Ascending aorta (tissue), 2 donors: ENCODE results near the gene TCP11L2. TPM values are rescaled to one million over a fixed set of nuclear protein-coding genes. Genes with fewer than 3 reads are reported as not detected.

ENCODE experiments used
- DNase-seq, 2 donors: peaks; one replicate each; pipeline ENCODE4 v3.0.0-alpha.2; 2019; ENCODE audit warnings: low spot score in 2 of 2
- H3K27ac ChIP-seq, 2 donors: fragments of 200-600 bp; sonication (generic); one replicate each; pipeline ENCODE4 v1.5.1; 2016 to 2017; ENCODE audit warnings: mild to moderate bottlenecking in 1 of 2
- H3K27me3 ChIP-seq: fragments of 200-600 bp; sonication (generic); one replicate; pipeline ENCODE4 v1.5.1; 2017
- H3K36me3 ChIP-seq, 2 donors: fragments of 200-600 bp; sonication (generic); one replicate each; pipeline ENCODE4 v1.5.1; 2016
- H3K4me1 ChIP-seq, 2 donors: fragments of 200-600 bp; sonication (generic); one replicate each; pipeline ENCODE4 v1.5.1; 2016 to 2017; ENCODE audit warnings: mild to moderate bottlenecking in 1 of 2
- H3K4me3 ChIP-seq, 2 donors: fragments of 200-600 bp; sonication (generic); one replicate each; pipeline ENCODE4 v1.5.1; 2016 to 2017; ENCODE audit warnings: mild to moderate bottlenecking in 1 of 2
- H3K9me3 ChIP-seq, 2 donors: fragments of 200-600 bp; sonication (generic); one replicate each; pipeline ENCODE4 v1.5.1; 2016
- CTCF ChIP-seq, 3 experiments: fragments of 200-600 bp in 2 of 3; fragments of 450-650 bp in 1 of 3; sonication (generic) in 2 of 3; IDR thresholded peaks; one replicate each; pipeline ENCODE4 v1.5.1; 2016 to 2019; ENCODE audit warnings: antibody characterized with exemption in 3 of 3, mild to moderate bottlenecking in 1 of 3, moderate library complexity in 1 of 3
- intact Hi-C: fragments of 100-400 bp; cut with DNase I; formaldehyde crosslinking; loops from one replicate; pipeline ENCODE4 v1.15.1; 2023
- total RNA-seq: library from RNA; depleted of rRNA; stranded (reverse); fragments of >200 nt; gene quantifications from one replicate; pipeline ENCODE4 v1.1.0, GENCODE V29; 2016

Gene TCP11L2
- total RNA-seq, 1 donor from 2014 or later: 16.0 TPM

GRCh38 chr12:106258226-106258625 lies 44.3 kb upstream of the TCP11L2 start:
- Histone ChIP-seq H3K4me1 (no peaks in the 10 kb centered on the region), H3K4me3 (no peak overlapping the region), H3K36me3 (no peaks in the 10 kb centered on the region), H3K9me3 (no peaks in the 10 kb centered on the region), H3K27ac (no peak overlapping the region), H3K27me3 (no peaks in the 10 kb centered on the region)
- intact Hi-C loops: no loop called here
- no peak for DNase-seq
- TF ChIP-seq CTCF (IDR thresholded peaks at IDR 0.05): no peak

GRCh38 chr12:106258935-106259334 lies 43.6 kb upstream of the TCP11L2 start:
- no peaks in the 10 kb centered on the region for H3K4me1 ChIP-seq
- H3K4me3 ChIP-seq: no peak overlapping the region
- H3K36me3 ChIP-seq: no peaks in the 10 kb centered on the region
- TF ChIP-seq CTCF (IDR thresholded peaks at IDR 0.05): no peak
- H3K27ac ChIP-seq: no peak overlapping the region
- H3K9me3 ChIP-seq: no peaks in the 10 kb centered on the region
- no peak for DNase-seq
- intact Hi-C loops: no loop called here
- H3K27me3 ChIP-seq: no peaks in the 10 kb centered on the region

GRCh38 chr12:106265116-106265515 lies 37.4 kb upstream of the TCP11L2 start:
- no peak for TF ChIP-seq CTCF (IDR thresholded peaks at IDR 0.05)
- Histone ChIP-seq H3K9me3 (no peaks in the 10 kb centered on the region), H3K4me1 (no peaks in the 10 kb centered on the region), H3K4me3 (no peak overlapping the region), H3K27ac (no peak overlapping the region), H3K27me3 (no peaks in the 10 kb centered on the region), H3K36me3 (no peaks in the 10 kb centered on the region)
- intact Hi-C loops: no loop called here
- no peak for DNase-seq

- Histone ChIP-seq H3K27me3 (no peaks in the 10 kb centered on the region), H3K36me3 (no peaks in the 10 kb centered on the region), H3K4me1 (no peaks in the 10 kb centered on the region), H3K4me3 (no peak overlapping the region), H3K27ac (no peak overlapping the region), H3K9me3 (no peaks in the 10 kb centered on the region)
- DNase-seq: no peak
- intact Hi-C loops: no loop called here
- TF ChIP-seq CTCF (IDR thresholded peaks at IDR 0.05): no peak
Observed at GRCh38 chr12:106267535-106267934, 35.0 kb upstream of the TCP11L2 start.

GRCh38 chr12:106269150-106269771 lies 33.3 kb upstream of the TCP11L2 start:
- DNase-seq: no peak
- no peak overlapping the region for H3K27ac ChIP-seq
- no peaks in the 10 kb centered on the region for H3K27me3 ChIP-seq
- TF ChIP-seq CTCF (IDR thresholded peaks at IDR 0.05): no peak
- H3K36me3 ChIP-seq: no peaks in the 10 kb centered on the region
- H3K4me1 ChIP-seq: no peaks in the 10 kb centered on the region
- H3K4me3 ChIP-seq: no peak overlapping the region
- H3K9me3 ChIP-seq: no peaks in the 10 kb centered on the region
- intact Hi-C loops: no loop called here
